GM12872 (cell line): Measurements from ENCODE around the gene SPEN.
"Not testable (repeated sequence)": the region's sequence is repeated elsewhere in the genome, so short reads cannot be mapped to it uniquely, and the experiment has no call there.

ENCODE experiments used
- CTCF ChIP-seq: IDR thresholded peaks from 3 replicates; pipeline ENCODE4 v1.5.1; 2011; ENCODE audit warnings: low read depth, mild to moderate bottlenecking, low read length, moderate library complexity; ENCODE audit not compliant: insufficient read depth

Gene SPEN

GRCh38 chr1:15804060-15804459, 43.4 kb upstream of the SPEN start:
- TF ChIP-seq CTCF = no peak

GRCh38 chr1:15807121-15807520, 40.4 kb upstream of the SPEN start:
- TF ChIP-seq CTCF = no peak

- not testable (repeated sequence) for TF ChIP-seq CTCF
Observed at GRCh38 chr1:15807549-15807948, 40.0 kb upstream of the SPEN start, which contains the start of gene UQCRHL. Gene UQCRHL, minus strand, starts transcription at chr1:15807649. Its CDS starts 0 bp downstream, at chr1:15807649.

- no peak for TF ChIP-seq CTCF
Observed at GRCh38 chr1:15808955-15809354, 38.6 kb upstream of the SPEN start.

- TF ChIP-seq CTCF = no peak
Observed at GRCh38 chr1:15810073-15810472, 37.4 kb upstream of the SPEN start.

- no peak for TF ChIP-seq CTCF
Observed at GRCh38 chr1:15816674-15817073, 30.8 kb upstream of the SPEN start.

GRCh38 chr1:15820478-15820877, 27.0 kb upstream of the SPEN start:
- no peak for TF ChIP-seq CTCF

GRCh38 chr1:15825800-15826199, 21.7 kb upstream of the SPEN start:
- no peak for TF ChIP-seq CTCF
